Motor neuron (in vitro differentiated cells): ENCODE measurements around the gene GORAB. TPM values are rescaled to one million over a fixed set of nuclear protein-coding genes. Genes with fewer than 3 reads are reported as not detected.

ENCODE experiments used
- ATAC-seq, 8 experiments: fragments of 200-7000 bp; cut with Tn5 transposase; replicated peaks in 6 of 8; 2 replicates each; pipeline ENCODE4 v1.8.0; 2021; ENCODE audit warnings: mild to moderate bottlenecking in 8 of 8, moderate library complexity in 8 of 8
- H3K27ac ChIP-seq, 2 donors: fragments of 250-450 bp; sonication (Bioruptor Pico); 2 replicates each; pipeline ENCODE4 v1.9.0; 2021; ENCODE audit warnings: antibody characterized with exemption in 2 of 2, mild to moderate bottlenecking in 2 of 2, moderate library complexity in 1 of 2
- H3K4me1 ChIP-seq, 2 donors: fragments of 250-450 bp; sonication (Bioruptor Pico); replicated peaks in 1 of 2; 2 replicates each; pipeline ENCODE4 v1.6.1; 2021; ENCODE audit warnings: antibody characterized with exemption in 2 of 2, mild to moderate bottlenecking in 2 of 2, moderate library complexity in 1 of 2
- H3K4me3 ChIP-seq, 5 donors: fragments of 250-450 bp; sonication (Bioruptor Pico); 2 replicates each; pipeline ENCODE4 v1.9.0; 2021; ENCODE audit warnings: antibody characterized with exemption in 5 of 5, mild to moderate bottlenecking in 5 of 5, moderate library complexity in 4 of 5
- WGBS, 10 experiments: fragments of 450-650 bp; shearing (Covaris generic); methylation state at CpG; one replicate each; pipeline ENCODE4 v1.0.0; 2022; 5-methylcytosine and 5-hydroxymethylcytosine counted together
- in situ Hi-C, 9 experiments: fragments of 400-800 bp; cut with MboI; loops; one replicate each; pipeline ENCODE4 v1.15.0; 2021; ENCODE audit warnings: low sequenced_read_pairs in 9 of 9, low pct_unique_long_range_greater_than_20kb in 2 of 9; ENCODE audit not compliant: unreplicated experiment in 9 of 9
- total RNA-seq, 8 experiments: library from RNA; unstranded; fragments of 300-600 nt; gene quantifications; 2 replicates each; pipeline versions ENCODE4 v1.2.3 to v1.2.4, GENCODE V29; 2022

Gene GORAB, protein sequence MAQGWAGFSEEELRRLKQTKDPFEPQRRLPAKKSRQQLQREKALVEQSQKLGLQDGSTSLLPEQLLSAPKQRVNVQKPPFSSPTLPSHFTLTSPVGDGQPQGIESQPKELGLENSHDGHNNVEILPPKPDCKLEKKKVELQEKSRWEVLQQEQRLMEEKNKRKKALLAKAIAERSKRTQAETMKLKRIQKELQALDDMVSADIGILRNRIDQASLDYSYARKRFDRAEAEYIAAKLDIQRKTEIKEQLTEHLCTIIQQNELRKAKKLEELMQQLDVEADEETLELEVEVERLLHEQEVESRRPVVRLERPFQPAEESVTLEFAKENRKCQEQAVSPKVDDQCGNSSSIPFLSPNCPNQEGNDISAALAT
- 10 to 100 TPM; 11.7 to 21.6 (median 18.1) TPM for total RNA-seq

DNA sequence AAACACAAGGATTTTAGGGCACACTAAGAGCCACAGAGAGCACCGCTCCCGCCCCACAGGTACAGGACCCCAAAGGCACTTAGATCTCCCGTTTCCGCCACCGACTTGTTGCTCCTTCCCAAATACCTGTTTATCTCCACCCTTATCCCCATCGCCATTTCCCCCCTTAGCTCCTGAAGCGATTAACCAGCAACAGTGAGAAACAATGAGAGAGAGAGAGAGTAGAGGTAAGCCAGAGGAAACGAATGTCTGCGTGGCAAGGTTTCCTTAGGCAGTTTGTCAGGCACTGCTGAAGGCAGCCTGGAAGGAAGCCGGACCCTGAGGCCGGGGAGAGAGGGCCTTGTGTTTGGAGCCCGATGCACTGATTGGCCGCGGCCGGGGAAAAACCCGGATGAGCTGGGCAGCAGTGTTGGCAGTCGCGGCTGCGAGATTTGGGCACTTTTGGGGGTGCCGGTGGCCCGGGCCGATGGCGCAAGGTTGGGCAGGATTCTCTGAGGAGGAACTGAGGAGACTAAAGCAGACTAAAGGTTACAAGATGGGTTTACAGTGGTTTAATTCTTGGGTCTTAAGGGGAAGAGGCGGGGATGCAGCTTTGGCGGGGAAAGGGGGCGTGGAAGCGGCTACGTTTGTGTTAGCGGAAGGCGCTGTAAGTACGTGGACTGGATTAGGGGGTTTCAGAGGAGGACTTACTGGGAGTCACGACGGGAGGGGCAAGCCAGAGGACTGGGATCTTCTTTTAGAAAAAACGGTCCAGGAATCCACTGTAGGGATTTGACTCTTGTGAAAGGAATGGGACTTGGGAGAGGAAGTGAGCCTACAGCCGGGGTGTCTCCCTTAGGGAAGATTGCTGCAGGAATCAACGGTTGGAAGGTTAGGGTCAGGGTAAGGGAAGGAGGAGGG, at the start of gene GORAB:
Gene GORAB (plus strand): TSS at position 409 of the 900 bp plus-strand sequence. CDS start 58 bp downstream, at position 467.
- peak; percentile 96 to 99 (median 99) for ATAC-seq
- in situ Hi-C loops: no loop called here
- Histone ChIP-seq H3K4me3 (peak within 1 kb of the TSS; percentile 66 to 90 (median 72)), H3K4me1 (peaks cover 6 to 7% of the 10 kb centered on the region in 2 donors), H3K27ac (peak within 1 kb of the TSS; percentile 91 to 93)
- WGBS, 10 experiments: 0 to 1% (median 0%) methylated on average over 1 to 32 of the region's 36 CpGs; no CpG with 5 or more reads in 1 of the 10 experiments

DNA sequence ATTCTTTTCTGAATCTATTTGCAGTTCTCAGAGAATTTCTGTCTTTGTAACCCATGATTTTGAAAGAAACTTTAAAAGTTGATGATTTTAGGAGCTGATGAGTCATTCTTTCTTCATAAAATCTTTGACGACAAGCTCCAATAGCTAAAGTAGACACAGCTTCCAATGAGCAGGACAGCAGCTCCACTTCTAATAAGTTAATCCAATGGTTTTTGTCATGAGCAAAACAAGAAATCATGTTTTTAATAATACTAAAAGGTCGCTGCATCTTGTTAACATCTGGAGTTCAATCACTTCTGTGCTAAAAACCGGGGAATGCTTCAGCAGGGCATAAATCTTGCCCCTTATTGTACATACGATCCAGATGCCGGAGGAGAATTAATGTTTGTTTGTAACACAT, 48.9 kb upstream of the GORAB start:
- Histone ChIP-seq H3K4me3 (no peak overlapping the region), H3K4me1 (no peaks in the 10 kb centered on the region), H3K27ac (no peak overlapping the region)
- 0 to 85% (median 70%) methylated on average over 1 to 5 of the region's 5 CpGs; no CpG with 5 or more reads in 1 of the 10 experiments for WGBS, 10 experiments
- ATAC-seq: no peak
- in situ Hi-C loops: no loop called here

- Histone ChIP-seq H3K4me1 (no peaks in the 10 kb centered on the region), H3K27ac (no peak overlapping the region), H3K4me3 (no peak overlapping the region)
- in situ Hi-C loops: no loop called here
- no peak for ATAC-seq
These were observed 44.5 kb upstream of the GORAB start for GRCh38 chr1:170487503-170487902.

DNA sequence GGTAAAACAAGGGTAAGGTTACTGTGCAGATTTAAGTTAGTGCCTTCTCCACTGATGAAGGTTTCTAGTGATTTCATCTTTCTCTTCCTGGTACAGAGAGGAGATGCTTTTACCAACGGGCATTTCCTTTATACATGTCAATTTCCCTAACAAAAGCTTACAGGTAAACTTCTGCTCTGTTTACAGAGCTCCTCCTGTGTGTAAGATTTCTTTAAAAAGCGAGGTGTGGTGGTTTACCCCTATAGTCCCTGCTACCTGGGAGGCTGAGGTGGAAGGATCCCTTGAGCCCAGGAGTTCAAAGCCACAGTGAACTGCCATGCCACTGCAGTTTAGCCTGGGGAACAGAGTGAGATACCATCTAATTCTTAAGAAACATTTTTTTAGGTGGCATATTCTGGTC, 40.7 kb upstream of the GORAB start:
- in situ Hi-C loops: no loop called here

DNA sequence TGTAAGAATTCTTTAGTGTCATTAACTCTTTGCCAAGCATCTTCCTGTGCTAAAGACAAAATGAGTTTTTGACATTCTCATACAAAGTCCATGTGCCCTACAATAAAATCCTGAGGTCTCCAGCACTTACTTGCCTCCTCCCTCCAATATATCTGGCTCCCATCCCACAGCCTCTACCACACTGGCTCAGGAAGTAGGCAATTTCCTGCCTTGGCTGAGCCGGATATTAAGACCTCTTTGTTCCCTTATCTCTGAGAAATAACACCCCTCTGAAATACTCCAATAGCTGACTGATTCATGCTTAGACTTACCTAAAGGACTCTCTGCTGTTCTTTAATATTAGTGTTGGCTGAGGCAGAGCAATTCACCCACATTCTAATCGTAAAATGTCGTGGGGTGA, 37.6 kb upstream of the GORAB start:
- WGBS, 10 experiments: 70 to 91% (median 78%) methylated on average over 2 to 3 of the region's 3 CpGs; no CpG with 5 or more reads in 3 of the 10 experiments
- Histone ChIP-seq H3K27ac (no peak overlapping the region), H3K4me3 (no peak overlapping the region), H3K4me1 (no peaks in the 10 kb centered on the region)
- peak in 1 of 8 experiments; percentile 71 for ATAC-seq
- in situ Hi-C loops: no loop called here

More for the DNA sequence above, 40.7 kb upstream of the GORAB start:
- 28 to 86% (median 48%) methylated on average over 2 of the region's 2 CpGs; no CpG with 5 or more reads in 4 of the 10 experiments for WGBS, 10 experiments
- Histone ChIP-seq H3K27ac (no peak overlapping the region), H3K4me1 (no peaks in the 10 kb centered on the region), H3K4me3 (no peak overlapping the region)
- no peak for ATAC-seq

DNA sequence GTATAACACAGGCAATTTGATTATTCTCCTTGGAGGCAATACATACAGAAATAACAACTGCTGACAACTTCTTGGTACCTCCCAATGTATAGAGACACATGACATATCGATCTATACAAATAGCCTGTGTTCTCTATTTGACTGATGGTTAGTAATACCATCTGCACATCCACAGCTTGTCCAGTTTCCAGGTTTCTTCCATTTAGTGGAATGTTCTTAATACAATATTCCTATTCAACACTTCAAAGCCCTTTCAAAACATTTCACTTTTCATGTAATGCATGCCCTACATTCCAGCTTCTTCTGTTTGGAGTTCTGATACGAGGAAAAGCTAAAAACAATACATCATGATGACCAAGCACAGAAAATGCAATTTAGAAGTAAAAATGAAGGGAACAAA, 37.0 kb upstream of the GORAB start:
- in situ Hi-C loops: no loop called here
- no peak for ATAC-seq
- WGBS, 10 experiments: 29 to 89% (median 69%) methylated on average over 1 to 2 of the region's 2 CpGs; no CpG with 5 or more reads in 2 of the 10 experiments
- Histone ChIP-seq H3K27ac (no peak overlapping the region), H3K4me3 (no peak overlapping the region), H3K4me1 (no peaks in the 10 kb centered on the region)

DNA sequence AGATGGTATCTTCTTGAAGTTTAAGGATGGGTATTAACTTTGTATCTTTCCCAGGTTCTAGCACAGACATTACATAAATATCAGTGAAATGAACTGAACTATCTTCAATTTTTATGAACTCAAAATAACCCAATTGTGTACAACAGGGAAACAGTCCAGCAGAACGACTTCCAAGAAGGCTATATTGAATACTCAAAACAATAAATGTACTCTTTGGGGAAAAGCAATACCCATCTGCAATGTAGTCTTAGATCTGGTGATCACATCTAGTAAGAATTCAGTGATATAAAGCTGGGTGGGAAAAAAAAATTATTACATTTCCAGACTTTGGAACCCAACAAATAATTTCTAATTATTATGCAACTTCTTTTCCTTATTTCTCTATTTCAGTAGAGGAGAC, 33.1 kb upstream of the GORAB start:
- in situ Hi-C loops: no loop called here
- no peak for ATAC-seq
- no peak overlapping the region for H3K27ac ChIP-seq
- no peaks in the 10 kb centered on the region for H3K4me1 ChIP-seq
- 0 to 69% (median 32%) methylated on average over 1 of the region's 1 CpG; no CpG with 5 or more reads in 4 of the 10 experiments for WGBS, 10 experiments
- H3K4me3 ChIP-seq: no peak overlapping the region

GRCh38 chr1:170503665-170504064, 28.3 kb upstream of the GORAB start:
- Histone ChIP-seq H3K27ac (no peak overlapping the region), H3K4me1 (no peaks in the 10 kb centered on the region), H3K4me3 (no peak overlapping the region)
- in situ Hi-C loops: no loop called here
- WGBS, 10 experiments: 0 to 63% (median 17%) methylated on average over 1 of the region's 1 CpG; no CpG with 5 or more reads in 1 of the 10 experiments
- no peak for ATAC-seq

DNA sequence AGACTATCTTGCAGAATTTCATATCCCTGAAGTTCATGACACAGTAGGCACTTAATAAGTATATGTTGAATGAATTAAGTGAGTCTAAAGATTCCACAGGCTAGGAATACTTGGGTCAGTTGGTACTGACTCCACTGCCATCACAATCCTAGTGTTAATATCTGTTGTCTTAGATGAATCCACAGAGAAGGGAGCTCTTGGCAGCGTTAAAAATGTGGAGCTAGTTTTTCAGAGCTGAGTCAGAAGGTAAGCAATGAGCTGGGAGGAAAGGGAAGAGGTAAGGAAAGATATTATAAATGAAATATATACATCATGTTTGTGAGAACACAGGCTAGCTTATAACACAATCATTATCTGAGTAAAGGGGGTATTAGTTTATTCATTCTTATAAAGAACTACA, 21.8 kb upstream of the GORAB start:
- Histone ChIP-seq H3K4me3 (no peak overlapping the region), H3K27ac (no peak overlapping the region), H3K4me1 (no peaks in the 10 kb centered on the region)
- ATAC-seq: no peak
- WGBS, 10 experiments: 38 to 100% (median 80%) methylated on average over 1 of the region's 1 CpG; no CpG with 5 or more reads in 3 of the 10 experiments
- in situ Hi-C loops: no loop called here

DNA sequence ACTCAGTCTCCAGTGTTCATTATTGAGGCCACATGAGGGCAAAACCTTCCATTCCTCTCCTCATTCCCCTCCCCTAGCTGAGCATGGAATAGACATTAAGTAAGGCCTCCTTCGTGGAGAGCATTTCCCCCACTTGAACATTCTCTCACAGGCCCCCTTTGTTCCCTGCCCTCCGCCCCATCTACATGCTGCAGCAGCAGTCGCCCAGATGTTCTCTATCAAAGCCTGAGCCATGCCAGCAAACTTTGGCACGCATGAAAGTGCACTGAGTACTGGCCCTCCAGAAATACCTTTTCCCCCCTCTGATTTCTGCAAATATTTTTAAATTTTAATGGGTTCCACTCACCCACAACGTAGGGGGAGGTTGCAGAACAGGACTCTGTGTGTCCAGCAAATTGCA, 20.9 kb upstream of the GORAB start:
- H3K4me1 ChIP-seq: no peaks in the 10 kb centered on the region
- no peak overlapping the region for H3K27ac ChIP-seq
- 0 to 100% (median 58%) methylated on average over 1 to 5 of the region's 5 CpGs; no CpG with 5 or more reads in 1 of the 10 experiments for WGBS, 10 experiments
- no peak overlapping the region for H3K4me3 ChIP-seq
- in situ Hi-C loops: no loop called here
- ATAC-seq: no peak

GRCh38 chr1:170513138-170513537, 18.8 kb upstream of the GORAB start:
- in situ Hi-C loops: no loop called here
- Histone ChIP-seq H3K27ac (no peak overlapping the region), H3K4me1 (no peaks in the 10 kb centered on the region), H3K4me3 (no peak overlapping the region)
- WGBS, 10 experiments: 20 to 100% (median 71%) methylated on average over 1 of the region's 1 CpG; no CpG with 5 or more reads in 3 of the 10 experiments
- ATAC-seq: no peak

DNA sequence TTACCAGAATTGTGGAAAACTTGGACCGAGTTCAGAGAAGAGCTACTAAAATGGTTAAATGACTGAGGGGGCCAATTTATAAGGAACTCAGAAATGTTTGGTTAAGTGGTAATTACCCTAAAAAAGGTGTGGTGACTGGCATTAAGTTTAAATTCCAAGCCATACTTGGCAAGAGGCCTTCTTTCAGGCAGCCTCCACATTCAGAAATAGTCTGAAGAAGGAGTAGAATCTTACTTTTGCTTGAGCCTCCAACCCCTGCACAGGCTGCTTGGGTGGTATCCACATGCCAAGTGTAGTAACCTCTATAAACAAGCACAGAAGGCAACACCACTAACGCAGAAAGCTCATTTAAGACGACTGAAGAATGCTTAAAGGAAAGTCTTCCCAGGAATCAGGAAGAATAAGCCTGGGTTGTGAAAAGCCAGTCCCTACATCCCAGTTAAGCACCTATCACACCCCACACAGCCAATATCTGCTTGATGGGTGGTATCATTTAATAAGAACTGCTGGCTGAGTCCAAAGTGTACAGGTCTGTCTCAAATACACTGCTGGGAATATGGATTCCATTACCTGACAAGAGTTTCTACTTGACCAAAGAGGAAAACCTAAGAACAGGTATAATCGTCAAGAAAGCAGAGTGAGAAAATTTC, 13.7 kb upstream of the GORAB start:
- no peak for ATAC-seq
- no peak overlapping the region for H3K4me3 ChIP-seq
- no peak overlapping the region for H3K27ac ChIP-seq
- H3K4me1 ChIP-seq: no peaks in the 10 kb centered on the region
- 80 to 100% (median 95%) methylated on average over 1 to 4 of the region's 4 CpGs; no CpG with 5 or more reads in 1 of the 10 experiments for WGBS, 10 experiments
- in situ Hi-C loops: no loop called here

GRCh38 chr1:170518965-170519364, 13.0 kb upstream of the GORAB start:
- Histone ChIP-seq H3K27ac (no peak overlapping the region), H3K4me1 (no peaks in the 10 kb centered on the region), H3K4me3 (no peak overlapping the region)
- in situ Hi-C loops: no loop called here
- peak in 3 of 8 experiments; percentile 29 to 66 (median 34) for ATAC-seq
- 13 to 95% (median 77%) methylated on average over 1 to 3 of the region's 3 CpGs for WGBS, 10 experiments
